Sigmoid colon (tissue), 7 donors: Measurements from ENCODE around the gene MEGF6. TPM values are rescaled to one million over a fixed set of nuclear protein-coding genes. Genes with fewer than 3 reads are reported as not detected.

ENCODE experiments used
- DNase-seq: peaks from one replicate; pipeline ENCODE4 v3.0.0-alpha.2; 2019
- H3K27ac ChIP-seq, 4 donors: fragments of 200-600 bp; sonication (generic); one replicate each; pipeline ENCODE4 v1.5.1; 2016 to 2019; ENCODE audit warnings: mild to moderate bottlenecking in 1 of 4
- H3K27me3 ChIP-seq, 3 donors: fragments of 200-600 bp; sonication (generic); one replicate each; pipeline ENCODE4 v1.5.1; 2019; ENCODE audit warnings: mild to moderate bottlenecking in 1 of 3
- H3K36me3 ChIP-seq, 4 donors: fragments of 200-600 bp; sonication (generic); one replicate each; pipeline ENCODE4 v1.5.1; 2016 to 2019
- H3K4me1 ChIP-seq, 4 donors: fragments of 200-600 bp; sonication (generic); one replicate each; pipeline ENCODE4 v1.5.1; 2017 to 2019
- H3K4me3 ChIP-seq, 4 donors: fragments of 200-600 bp; sonication (generic); one replicate each; pipeline ENCODE4 v1.5.1; 2017 to 2019; ENCODE audit warnings: mild to moderate bottlenecking in 2 of 4, moderate library complexity in 1 of 4
- H3K9me3 ChIP-seq, 4 donors: fragments of 200-600 bp in 3 of 4; sonication (generic) in 3 of 4; one replicate each; pipeline versions ENCODE4 v1.5.1 to v1.6.1; 2013 to 2019
- CTCF ChIP-seq, 4 experiments: fragments of 450-650 bp in 3 of 4; fragments of 200-600 bp in 1 of 4; IDR thresholded peaks; one replicate each; pipeline ENCODE4 v1.5.1; 2016 to 2019; ENCODE audit warnings: antibody characterized with exemption in 4 of 4, mild to moderate bottlenecking in 3 of 4, moderate library complexity in 2 of 4
- EP300 ChIP-seq, 4 donors: sonication (generic); formaldehyde crosslinking; IDR thresholded peaks; one replicate each; pipeline ENCODE4 v1.6.1; 2017; ENCODE audit warnings: antibody characterized with exemption in 4 of 4
- POLR2A ChIP-seq, 2 donors: fragments of 450-650 bp; IDR thresholded peaks; one replicate each; pipeline ENCODE4 v1.6.1; 2016; ENCODE audit warnings: antibody characterized with exemption in 2 of 2, mild to moderate bottlenecking in 2 of 2, moderate library complexity in 2 of 2
- POLR2AphosphoS5 ChIP-seq, 4 donors: sonication (generic); formaldehyde crosslinking; IDR thresholded peaks; one replicate each; pipeline ENCODE4 v1.6.1; 2017; ENCODE audit warnings: antibody characterized with exemption in 4 of 4
- WGBS, 2 donors: extraction: QIAGEN DNeasy Blood & Tissue Kit; methylation state at CpG; one replicate each; pipeline ENCODE4 v1.1.7; 2013; 5-methylcytosine and 5-hydroxymethylcytosine counted together
- intact Hi-C: fragments of 100-400 bp; cut with DNase I; formaldehyde crosslinking; loops from one replicate; pipeline ENCODE4 v1.15.1; 2023
- polyA plus RNA-seq, 3 donors: library from polyadenylated mRNA; stranded (reverse); fragments of 200-250 nt; gene quantifications; one replicate each; pipeline ENCODE4 v1.2.3, GENCODE V29; 2013
- total RNA-seq, 4 donors: library from RNA; depleted of rRNA; stranded (reverse); fragments of >200 nt; gene quantifications; one replicate each; pipeline ENCODE4 v1.1.0, GENCODE V29; 2016
- donor health status: healthy with polysubstance abuse.
- donor health status: Bipolar disorder and iron deficiency.
- donor health status: healthy.

The MEGF6 gene
- total and polyA plus RNA-seq, 7 donors, result 2.4 to 31.9 (median 7.8) TPM; not detected in 1

- no peak for DNase-seq
- 32 to 69% methylated on average over 21 of the region's 21 CpGs for WGBS, 2 donors
- H3K4me3 ChIP-seq, result no peak overlapping the region
- no peak for TF ChIP-seq EP300 (IDR thresholded peaks at IDR 0.05)
- no peak for TF ChIP-seq POLR2AphosphoS5 (IDR thresholded peaks at IDR 0.05)
- TF ChIP-seq CTCF (IDR thresholded peaks at IDR 0.05), result no peak
- TF ChIP-seq POLR2A (IDR thresholded peaks at IDR 0.05), result no peak
- H3K9me3 ChIP-seq, result no peaks in the 10 kb centered on the region
- no peaks in the 10 kb centered on the region for H3K27me3 ChIP-seq
- intact Hi-C loops, result no loop called here
- H3K27ac ChIP-seq, result no peak overlapping the region
- H3K4me1 ChIP-seq, result peaks cover 0 to 5% (median 3%) of the 10 kb centered on the region in 4 donors
- H3K36me3 ChIP-seq, result no peaks in the 10 kb centered on the region
Observed at GRCh38 chr1:3570066-3570986, 41.0 kb downstream of the MEGF6 start.

GRCh38 chr1:3569436-3569835 is 41.9 kb downstream of the MEGF6 start:
- WGBS, 2 donors, result 86 to 90% methylated on average over 8 of the region's 8 CpGs
- no peak for TF ChIP-seq EP300 (IDR thresholded peaks at IDR 0.05)
- no peak for TF ChIP-seq POLR2A (IDR thresholded peaks at IDR 0.05)
- TF ChIP-seq POLR2AphosphoS5 (IDR thresholded peaks at IDR 0.05), result no peak
- H3K4me1 ChIP-seq, result peaks cover 0 to 5% (median 3%) of the 10 kb centered on the region in 4 donors
- H3K4me3 ChIP-seq, result no peak overlapping the region
- H3K36me3 ChIP-seq, result no peaks in the 10 kb centered on the region
- no peak for DNase-seq
- H3K27me3 ChIP-seq, result no peaks in the 10 kb centered on the region
- H3K9me3 ChIP-seq, result no peaks in the 10 kb centered on the region
- intact Hi-C loops, result no loop called here
- no peak overlapping the region for H3K27ac ChIP-seq

GRCh38 chr1:3568815-3569435 is 42.4 kb downstream of the MEGF6 start:
- no peaks in the 10 kb centered on the region for H3K27me3 ChIP-seq
- peaks cover 0 to 5% (median 3%) of the 10 kb centered on the region in 4 donors for H3K4me1 ChIP-seq
- DNase-seq, result no peak
- intact Hi-C loops, result no loop called here
- H3K9me3 ChIP-seq, result no peaks in the 10 kb centered on the region
- H3K36me3 ChIP-seq, result no peaks in the 10 kb centered on the region
- 90 to 94% methylated on average over 13 of the region's 13 CpGs for WGBS, 2 donors
- H3K4me3 ChIP-seq, result no peak overlapping the region
- no peak overlapping the region for H3K27ac ChIP-seq
- TF ChIP-seq CTCF (IDR thresholded peaks at IDR 0.05), result no peak
- no peak for TF ChIP-seq POLR2A (IDR thresholded peaks at IDR 0.05)
- no peak for TF ChIP-seq POLR2AphosphoS5 (IDR thresholded peaks at IDR 0.05)
- no peak for TF ChIP-seq EP300 (IDR thresholded peaks at IDR 0.05)

GRCh38 chr1:3566951-3567804 is 44.1 kb downstream of the MEGF6 start:
- WGBS, 2 donors, result 90 to 92% methylated on average over 32 of the region's 32 CpGs
- intact Hi-C loops, result no loop called here
- DNase-seq, result no peak
- Histone ChIP-seq H3K4me1 (no peaks in the 10 kb centered on the region), H3K9me3 (no peaks in the 10 kb centered on the region), H3K36me3 (no peaks in the 10 kb centered on the region), H3K27ac (no peak overlapping the region), H3K27me3 (no peaks in the 10 kb centered on the region), H3K4me3 (no peak overlapping the region)
- TF ChIP-seq CTCF (IDR thresholded peaks at IDR 0.05) (no peak), POLR2AphosphoS5 (IDR thresholded peaks at IDR 0.05) (no peak), POLR2A (IDR thresholded peaks at IDR 0.05) (no peak), EP300 (IDR thresholded peaks at IDR 0.05) (no peak)
